Colon (tissue), 2 donors: Measurements from ENCODE around the gene SELENOS.

ENCODE experiments used
- FAIRE-seq: peaks from 2 replicates; lab custom pipeline; 2012; peaks lifted over from hg19 to GRCh38; lab: Jason Lieb, UNC
- donor health status: control.
- donor health status: control.

SELENOS gene

DNA sequence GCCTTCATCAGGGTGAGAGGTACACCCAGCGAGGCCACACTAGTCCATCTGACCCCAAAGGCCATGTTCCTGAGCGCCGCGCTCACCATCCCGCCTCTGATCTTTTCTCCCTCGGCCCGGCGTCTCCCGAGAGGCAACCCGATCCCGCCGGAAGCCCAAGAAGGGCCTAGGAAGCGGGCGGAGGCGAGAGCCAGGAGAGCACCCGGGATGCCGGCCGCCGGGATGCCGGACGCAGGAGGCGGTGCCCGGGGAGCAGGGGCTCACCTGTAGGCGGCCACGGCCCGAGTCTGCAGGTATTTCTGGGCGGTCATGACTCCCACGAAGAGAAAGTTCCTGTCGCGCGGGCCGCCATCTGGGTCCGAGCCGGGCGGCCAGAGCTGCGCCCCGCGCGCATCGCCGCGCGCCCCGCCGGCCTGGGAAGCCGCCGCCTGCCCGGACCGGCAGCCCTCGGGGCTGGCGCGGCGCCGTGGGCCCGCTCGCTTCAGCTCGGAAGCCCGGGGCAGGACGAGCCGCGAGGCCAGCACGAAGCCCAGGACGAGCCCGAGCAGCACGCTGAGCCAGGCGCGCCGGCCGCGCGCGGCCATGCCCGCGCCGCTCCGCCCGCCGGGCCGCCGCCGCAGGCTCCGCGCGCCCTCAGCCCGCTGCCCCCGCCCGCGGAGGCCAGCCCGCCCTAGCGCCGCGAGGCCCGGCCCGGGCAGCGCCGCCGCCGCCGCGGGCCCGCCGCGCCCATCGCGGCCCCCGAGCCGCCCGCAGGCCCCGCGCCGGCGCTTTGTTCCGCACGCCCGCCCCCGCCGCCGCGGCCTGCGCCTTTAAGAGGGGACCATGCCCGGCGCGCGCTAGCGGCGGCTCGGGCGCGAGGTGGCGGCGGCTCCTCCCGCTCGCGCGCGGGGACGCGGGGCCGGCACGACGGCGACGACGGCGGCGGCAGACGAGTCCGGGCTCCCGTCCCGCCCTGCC is 26.1 kb downstream of the SELENOS start:
- FAIRE-seq, result no peak

GRCh38 chr15:101250341-101250831 is 26.9 kb downstream of the SELENOS start:
- FAIRE-seq, result no peak

- no peak for FAIRE-seq
These were observed 29.0 kb downstream of the SELENOS start for GRCh38 chr15:101248274-101248673.

DNA sequence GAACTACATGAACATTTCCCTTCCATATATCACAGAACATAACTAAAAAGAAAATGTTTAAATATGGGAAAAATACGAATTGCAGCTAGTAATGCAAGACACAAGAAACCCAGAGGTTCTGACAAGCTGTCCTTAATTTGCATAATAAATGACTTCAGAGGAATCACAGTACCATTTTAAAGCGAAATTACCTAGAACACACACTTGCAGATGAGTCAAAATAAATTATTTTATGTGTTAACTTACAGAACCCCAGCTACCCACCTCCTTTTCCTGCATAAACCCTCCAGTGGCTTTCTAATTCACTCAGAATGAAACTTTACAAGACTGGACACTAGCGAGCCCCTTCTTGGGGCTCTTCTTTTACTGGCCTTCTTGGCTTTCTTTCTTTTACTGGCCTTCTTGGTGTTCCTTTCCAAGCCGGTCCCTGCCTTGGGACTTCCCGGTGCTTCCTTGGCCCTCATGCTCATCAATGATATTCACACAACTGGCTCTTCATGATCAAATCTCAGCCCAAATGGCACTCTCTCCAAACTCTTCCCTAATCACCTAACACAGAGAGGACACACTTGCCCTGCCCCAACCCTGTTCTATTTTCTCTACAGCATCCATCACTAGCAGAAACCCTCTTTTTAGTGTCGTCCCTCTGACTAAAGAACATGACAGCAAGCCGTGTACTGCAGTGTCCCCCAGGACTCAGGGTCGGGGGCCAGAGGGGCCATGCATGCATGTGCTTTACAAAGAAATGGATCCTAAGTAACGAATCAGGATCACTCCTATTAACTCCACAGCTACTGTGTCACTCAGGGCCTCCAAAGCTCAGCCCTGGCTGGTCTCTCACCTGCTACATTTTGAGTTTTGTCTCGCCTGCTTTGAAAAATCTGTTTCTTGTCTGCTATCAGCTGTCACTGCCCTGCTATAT is 30.2 kb downstream of the SELENOS start:
- no peak for FAIRE-seq

- no peak for FAIRE-seq
These were observed 30.9 kb downstream of the SELENOS start for GRCh38 chr15:101246391-101246790.

DNA sequence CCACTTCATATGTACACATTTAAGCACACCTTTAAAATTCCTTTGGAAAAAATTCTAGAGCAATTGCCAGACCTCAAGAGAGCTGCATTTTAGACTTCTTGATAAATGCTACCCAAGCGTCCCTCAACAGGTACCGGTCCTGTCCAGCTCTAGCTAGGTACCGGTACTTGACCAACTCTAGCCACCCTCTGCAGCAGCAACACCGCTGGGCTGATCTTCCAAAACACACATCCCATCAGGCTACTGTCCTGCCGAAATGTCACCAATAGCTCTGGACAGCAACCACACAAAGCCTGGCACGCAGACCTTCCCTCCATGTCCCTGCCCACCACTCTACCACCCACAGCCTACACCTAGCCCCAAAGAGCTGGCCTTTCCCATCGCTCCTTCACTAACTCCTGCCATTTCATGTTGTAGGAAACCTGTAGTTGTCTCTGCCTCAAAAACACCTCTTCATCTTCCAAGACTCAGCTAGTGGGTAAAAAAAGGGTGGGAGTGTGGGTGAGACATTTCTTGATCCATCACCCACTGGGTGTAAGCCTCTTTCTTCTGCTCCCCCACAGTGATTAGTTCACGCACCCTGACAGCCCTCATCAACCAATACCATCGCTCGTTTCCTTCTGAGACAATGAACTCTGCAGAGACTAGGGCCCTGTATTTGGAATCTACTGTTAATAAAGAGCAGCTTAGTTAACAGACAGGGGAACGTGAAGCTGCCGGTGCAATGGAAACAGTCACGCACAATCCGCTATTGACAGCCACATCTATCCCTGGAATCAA is 32.2 kb downstream of the SELENOS start:
- no peak for FAIRE-seq

GRCh38 chr15:101244036-101244781 is 33.1 kb downstream of the SELENOS start:
- FAIRE-seq, result no peak

- FAIRE-seq, result no peak
These were observed 33.9 kb downstream of the SELENOS start for GRCh38 chr15:101243420-101243819.

DNA sequence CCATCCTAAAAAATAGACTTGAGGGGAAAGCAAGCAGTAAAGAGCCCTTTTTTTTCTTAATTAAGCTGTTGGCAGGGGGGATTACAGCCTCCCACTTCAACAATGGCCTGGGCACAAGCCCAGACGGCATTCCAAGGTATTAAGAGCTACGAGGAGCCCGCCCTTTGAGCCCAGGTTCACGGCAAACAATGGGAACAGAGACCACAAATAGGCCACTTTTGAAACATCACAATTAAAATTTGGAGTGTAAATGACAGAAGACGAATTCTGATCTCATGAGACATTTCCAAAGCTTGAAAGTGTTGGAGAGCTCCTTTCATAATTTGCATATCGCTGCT is 34.3 kb downstream of the SELENOS start:
- FAIRE-seq, result no peak

GRCh38 chr15:101242160-101242998 is 34.9 kb downstream of the SELENOS start:
- FAIRE-seq, result no peak

GRCh38 chr15:101240358-101240757 is 36.9 kb downstream of the SELENOS start:
- no peak for FAIRE-seq

DNA sequence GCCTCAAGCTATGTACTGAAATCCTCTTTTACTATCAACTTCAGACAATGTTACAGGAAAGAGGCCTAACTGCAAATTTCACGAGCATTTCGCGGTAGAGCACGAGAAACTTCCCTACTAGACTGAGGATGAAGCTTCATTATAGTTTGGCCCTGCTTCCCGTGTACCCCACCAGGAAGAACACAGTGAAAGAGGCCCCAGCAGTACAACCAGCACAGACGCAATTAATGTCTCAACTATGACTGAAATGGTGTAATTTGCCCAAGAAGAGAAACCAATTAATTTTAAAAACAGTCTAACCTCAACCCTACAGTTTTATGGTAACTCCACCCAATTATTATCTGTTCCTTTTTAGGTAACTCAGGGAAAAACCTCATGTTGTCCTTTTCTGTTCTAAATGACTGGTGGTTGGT is 37.6 kb downstream of the SELENOS start:
- no peak for FAIRE-seq

DNA sequence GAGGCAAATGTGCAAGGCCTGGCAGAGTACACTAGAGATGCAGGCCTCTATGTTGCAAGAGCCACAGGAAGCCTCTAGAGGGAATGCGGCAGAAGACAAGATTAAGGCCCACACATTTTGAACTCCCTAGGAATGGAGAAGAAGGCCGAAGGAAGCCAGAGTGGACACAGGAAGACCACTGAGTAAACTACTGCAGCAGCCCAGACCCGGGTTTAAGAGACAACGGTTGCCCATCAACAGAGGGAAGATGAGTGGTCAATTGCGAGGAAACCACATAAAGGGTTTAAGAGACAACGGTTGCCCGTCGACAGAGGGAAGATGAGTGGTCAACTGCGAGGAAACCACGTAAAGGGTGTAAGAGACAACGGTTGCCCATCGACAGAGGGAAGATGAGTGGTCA is 40.0 kb downstream of the SELENOS start:
- no peak for FAIRE-seq

- FAIRE-seq, result no peak
These were observed 43.5 kb downstream of the SELENOS start for GRCh38 chr15:101233651-101234280.

GRCh38 chr15:101232677-101233076 is 44.6 kb downstream of the SELENOS start:
- FAIRE-seq, result no peak

DNA sequence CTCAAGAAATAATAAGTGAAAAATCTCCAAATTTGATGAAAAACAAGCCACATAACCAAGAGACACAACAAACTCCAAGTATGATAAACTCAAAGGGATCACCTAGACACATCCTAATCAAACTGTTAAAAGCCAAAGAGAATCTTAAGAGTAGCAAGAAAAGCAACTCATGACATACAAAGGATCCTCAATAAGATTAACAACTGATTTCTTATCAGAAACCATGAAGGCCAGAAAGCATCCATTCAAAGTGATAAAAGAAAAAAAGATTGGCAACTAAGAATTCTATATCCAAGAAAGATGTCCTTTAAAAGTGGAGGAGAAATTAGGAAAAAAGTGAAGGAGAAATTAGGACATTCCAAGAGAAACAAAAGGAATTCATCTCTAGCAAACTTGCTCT is 49.0 kb downstream of the SELENOS start:
- no peak for FAIRE-seq

DNA sequence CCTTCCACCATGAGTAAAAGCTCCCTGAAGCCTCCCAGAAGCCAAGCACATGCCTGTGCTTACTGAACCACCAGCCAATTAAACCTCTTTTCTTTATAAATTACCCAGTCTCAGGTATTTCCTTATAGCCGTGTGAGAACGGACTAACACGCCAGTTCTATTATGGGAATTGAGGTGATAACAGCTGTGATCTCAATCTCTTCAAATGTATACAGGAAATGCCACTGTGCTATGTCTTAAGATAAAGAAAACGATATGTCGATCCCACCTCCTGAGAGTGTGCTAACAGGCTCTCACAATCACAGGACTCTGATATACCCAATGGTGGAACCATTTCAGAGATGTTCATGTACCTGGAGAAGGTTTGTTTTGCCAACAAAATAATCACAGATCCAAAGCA is 51.6 kb downstream of the SELENOS start:
- FAIRE-seq, result no peak
